VCaP (cell line): ENCODE measurements around the gene MRPL30.

Source experiments
- H3K27ac ChIP-seq: fragments of 450-650 bp; 2 replicates; pipeline ENCODE4 v1.5.1; 2017
- TF ChIP-seq, protein P1 (sequence below): fragments of 450-650 bp; conservative IDR thresholded peaks from 2 replicates; pipeline ENCODE4 v1.5.1; 2017; ENCODE audit warnings: mild to moderate bottlenecking, moderate library complexity

The MRPL30 gene

DNA sequence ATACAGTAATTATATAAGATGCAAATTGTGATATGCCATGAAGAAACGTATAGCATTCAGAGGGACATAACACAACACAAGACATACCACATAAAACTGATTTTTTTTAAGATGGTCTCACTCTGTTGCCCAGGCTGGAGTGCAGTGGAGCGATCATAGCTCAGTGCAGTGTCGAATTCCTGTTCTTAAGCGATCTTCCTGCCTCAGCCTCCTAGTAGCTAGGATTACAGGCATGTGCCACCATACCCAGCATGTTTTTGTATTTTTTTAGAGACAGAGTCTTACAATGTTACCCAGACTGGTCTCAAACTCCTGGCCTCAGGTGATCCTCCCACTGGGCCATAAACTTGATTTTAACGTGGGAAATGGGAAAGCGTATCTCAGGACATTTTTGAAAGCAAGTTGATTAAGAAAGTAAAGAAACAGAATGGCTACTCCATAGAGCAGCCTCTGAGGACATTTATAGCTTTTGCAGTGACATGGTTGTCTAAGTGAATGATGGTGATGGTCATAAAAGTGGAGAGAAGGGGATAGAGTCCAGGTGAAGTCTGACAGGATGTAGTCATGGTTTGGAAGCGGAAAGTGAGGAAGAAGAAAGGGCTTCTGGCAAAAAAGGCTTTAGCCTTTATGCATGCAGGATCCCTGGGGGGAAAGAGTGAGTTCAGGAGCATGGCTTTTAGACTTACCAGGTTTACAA, 28.6 kb upstream of the MRPL30 start:
- TF ChIP-seq, protein P1, sequence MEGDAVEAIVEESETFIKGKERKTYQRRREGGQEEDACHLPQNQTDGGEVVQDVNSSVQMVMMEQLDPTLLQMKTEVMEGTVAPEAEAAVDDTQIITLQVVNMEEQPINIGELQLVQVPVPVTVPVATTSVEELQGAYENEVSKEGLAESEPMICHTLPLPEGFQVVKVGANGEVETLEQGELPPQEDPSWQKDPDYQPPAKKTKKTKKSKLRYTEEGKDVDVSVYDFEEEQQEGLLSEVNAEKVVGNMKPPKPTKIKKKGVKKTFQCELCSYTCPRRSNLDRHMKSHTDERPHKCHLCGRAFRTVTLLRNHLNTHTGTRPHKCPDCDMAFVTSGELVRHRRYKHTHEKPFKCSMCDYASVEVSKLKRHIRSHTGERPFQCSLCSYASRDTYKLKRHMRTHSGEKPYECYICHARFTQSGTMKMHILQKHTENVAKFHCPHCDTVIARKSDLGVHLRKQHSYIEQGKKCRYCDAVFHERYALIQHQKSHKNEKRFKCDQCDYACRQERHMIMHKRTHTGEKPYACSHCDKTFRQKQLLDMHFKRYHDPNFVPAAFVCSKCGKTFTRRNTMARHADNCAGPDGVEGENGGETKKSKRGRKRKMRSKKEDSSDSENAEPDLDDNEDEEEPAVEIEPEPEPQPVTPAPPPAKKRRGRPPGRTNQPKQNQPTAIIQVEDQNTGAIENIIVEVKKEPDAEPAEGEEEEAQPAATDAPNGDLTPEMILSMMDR = no peak
- no peak overlapping the region for H3K27ac ChIP-seq

- H3K27ac ChIP-seq = peak overlapping the region; percentile 87
- TF ChIP-seq, protein P1 = no peak
These were observed 26.9 kb upstream of the MRPL30 start for GRCh38 chr2:99153921-99154604.

GRCh38 chr2:99154643-99155536, 26.1 kb upstream of the MRPL30 start, which contains the start of the genes LIPT1 and TSGA10:
Gene LIPT1, plus strand, starts transcription at chr2:99154967. Its CDS starts 6,991 bp downstream, at chr2:99161958.
Gene TSGA10, minus strand, starts transcription at chr2:99154942. Its CDS starts 45,503 bp downstream, at chr2:99109439.
- TF ChIP-seq, protein P1 = peak; percentile 32

GRCh38 chr2:99156891-99157290, 24.1 kb upstream of the MRPL30 start:
- H3K27ac ChIP-seq = peak overlapping the region; percentile 64
- TF ChIP-seq, protein P1 = no peak

More at GRCh38 chr2:99154643-99155536, 26.1 kb upstream of the MRPL30 start, which contains the start of the genes LIPT1 and TSGA10:
- peak within 1 kb of the TSS; percentile 87 for H3K27ac ChIP-seq

DNA sequence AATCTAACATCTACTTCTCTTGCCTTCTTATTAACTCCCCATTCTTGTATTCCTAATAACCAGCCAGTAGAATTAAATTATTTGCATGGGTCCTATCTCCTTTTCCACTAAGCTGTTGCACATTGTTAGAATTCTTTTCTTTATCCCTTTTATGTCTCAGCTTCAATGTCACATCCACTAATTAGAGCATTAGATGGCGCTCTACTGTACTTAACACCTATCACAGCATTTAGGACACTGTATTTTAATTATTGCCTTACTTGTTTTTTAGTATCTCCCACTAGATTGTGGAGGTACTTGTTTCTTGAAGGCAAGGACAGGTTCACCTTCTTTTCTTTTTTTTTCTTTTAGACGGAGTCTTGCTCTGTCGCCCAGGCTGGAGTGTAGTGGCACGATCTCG, 22.4 kb upstream of the MRPL30 start:
- peak overlapping the region; percentile 64; the same call in 1 of the 2 replicates for H3K27ac ChIP-seq
- TF ChIP-seq, protein P1 = no peak

DNA sequence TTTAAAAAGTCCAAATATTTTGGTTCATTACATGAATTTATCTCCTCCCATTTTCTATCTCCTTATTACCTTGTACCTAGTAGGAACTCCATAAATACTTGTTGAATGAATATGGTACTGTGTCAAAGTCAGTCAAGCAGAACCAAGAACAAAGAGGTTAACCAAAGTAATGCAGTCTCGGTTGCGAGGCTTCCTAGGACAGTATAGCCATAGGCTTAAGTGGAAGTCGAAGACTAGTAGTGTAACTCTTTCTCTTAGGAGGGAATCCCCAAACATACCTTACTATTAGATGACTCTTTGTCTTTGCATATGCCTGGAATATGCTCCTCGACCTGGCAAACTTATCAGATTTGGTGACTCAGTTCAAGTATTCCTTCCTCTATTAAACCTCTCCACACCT, 21.4 kb upstream of the MRPL30 start:
- no peak overlapping the region for H3K27ac ChIP-seq
- TF ChIP-seq, protein P1 = no peak

GRCh38 chr2:99166218-99166617, 14.8 kb upstream of the MRPL30 start:
- TF ChIP-seq, protein P1 = no peak
- H3K27ac ChIP-seq = no peak overlapping the region
